Activated CD8-positive, alpha-beta memory T cell treated with anti-CD3 and anti-CD28 coated beads, Interleukin-2, amount 50 U/mL, for 48 hours (primary cell): ENCODE data around the gene TCF3.
"Not testable (repeated sequence)": the region's sequence is repeated elsewhere in the genome, so short reads cannot be mapped to it uniquely, and the experiment has no call there.

Experiments used
- DNase-seq: peaks from one replicate; pipeline ENCODE4 v3.0.0-alpha.2; 2020

The TCF3 gene

GRCh38 chr19:1672769-1673644, 20.6 kb upstream of the TCF3 start:
- no peak for DNase-seq

DNA sequence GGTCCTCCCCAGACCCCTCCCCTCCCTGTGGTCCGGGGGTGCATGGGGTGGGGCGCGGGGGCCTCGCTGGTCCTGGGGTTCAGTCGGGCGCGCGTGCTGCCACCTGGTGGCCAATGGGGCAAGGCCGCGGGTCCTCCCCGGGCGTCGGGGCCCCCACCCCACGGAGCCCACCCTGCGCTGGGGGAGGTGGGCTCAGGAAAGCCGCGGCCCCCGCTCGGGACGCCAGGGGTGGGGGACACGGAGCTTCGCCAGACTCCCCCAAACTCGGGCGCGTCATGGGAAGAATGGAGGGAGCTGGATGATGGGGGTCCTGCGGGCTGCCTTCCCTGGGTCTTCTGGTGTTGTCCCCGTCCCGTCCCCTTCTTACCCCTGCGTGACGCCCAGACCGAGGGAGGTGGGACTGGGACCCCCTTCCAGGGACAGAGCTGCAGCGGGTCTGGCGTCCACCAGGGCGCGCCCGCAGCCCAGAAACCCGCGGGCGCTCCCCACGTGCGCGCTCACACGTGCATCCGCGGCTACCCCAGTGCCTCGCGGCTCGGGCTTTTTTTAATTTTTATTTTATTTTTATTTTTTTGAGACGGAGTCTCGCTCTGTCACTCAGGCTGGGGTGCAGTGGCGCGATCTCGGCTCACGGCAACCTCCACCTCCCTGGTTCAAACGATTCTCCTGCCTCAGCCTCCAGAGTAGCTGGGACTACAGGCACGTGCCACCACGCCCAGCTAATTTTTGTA, 19.8 kb upstream of the TCF3 start:
- DNase-seq = peak; percentile 87

DNA sequence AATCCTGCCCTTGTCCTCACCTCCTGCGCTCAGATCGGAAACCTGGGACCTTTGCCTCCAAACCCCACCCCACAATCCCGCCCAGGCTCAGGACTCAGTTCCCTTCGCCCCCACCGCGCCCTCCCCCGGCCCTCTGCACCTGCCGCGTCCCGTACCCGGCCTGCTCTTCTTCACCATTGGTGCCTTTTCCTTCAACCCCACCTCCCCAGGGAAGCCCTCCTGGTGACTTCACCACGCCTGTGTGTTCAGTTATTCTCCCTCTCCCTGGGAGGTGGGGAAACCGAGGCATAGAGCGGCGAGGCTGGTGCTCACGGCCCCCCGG, 19.3 kb upstream of the TCF3 start:
- DNase-seq = no peak

GRCh38 chr19:1670747-1671146, 18.3 kb upstream of the TCF3 start:
- not testable (repeated sequence) for DNase-seq

DNA sequence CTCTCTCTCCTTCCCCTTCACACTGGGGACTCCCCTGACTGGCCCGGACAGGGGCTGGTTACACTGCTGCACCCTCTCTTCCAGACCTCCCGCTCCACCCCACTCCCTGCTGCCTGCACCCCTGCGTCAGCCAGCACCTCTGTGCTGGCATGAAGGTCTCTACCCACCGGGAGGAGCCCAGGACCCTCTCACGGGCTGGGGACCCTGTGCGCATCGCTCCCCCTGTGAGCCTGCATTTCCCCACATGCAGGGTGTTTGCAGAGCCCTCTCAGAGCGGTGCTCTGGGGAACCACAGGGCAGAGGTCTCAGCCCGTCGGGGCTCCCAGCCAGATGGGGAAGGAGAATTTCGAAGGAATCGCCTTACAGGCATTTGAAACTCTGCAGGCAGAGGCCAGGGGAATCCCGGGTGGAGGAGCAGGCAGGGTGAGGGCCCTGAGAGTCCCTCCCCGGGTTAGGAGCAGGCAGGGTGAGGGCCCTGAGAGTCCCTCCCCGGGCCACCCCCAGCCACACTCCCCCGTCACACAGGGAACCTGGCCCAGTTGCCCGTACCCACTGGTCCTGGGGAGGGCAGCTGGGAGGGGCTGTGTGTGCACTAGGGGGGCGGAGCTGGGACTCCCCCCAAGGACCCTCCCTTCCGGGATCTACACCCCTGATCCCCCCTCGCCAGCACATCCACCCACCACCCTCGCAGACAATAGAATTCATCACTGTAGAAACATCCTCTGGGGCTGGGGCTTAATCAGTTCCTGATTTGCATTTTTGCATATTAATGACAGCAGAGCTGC, 16.3 kb upstream of the TCF3 start:
- no peak for DNase-seq

DNA sequence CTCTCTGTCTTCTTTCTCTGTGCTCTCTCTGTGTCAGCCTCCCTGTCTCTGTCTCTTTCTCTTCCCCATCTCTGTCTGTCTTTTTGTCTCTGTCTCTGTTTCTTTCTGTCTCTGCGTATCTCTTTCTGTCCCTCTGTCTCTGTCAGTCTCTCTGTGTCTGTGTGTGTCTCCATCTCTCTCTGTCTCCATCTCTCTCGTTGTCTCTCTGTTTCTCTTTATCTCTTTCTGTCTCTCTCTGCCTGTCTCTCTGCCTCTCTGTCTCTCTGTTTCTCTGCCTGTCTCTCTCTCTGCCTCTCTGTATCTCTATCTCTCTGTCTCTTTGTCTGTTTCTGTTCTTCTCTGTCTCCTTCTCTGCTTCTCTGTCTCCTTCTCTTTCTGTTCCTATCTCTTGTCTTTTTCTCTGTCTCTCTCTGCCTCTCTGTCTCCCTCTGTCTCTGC, 15.7 kb upstream of the TCF3 start:
- no peak for DNase-seq

GRCh38 chr19:1665565-1666047, 13.2 kb upstream of the TCF3 start:
- no peak for DNase-seq

- no peak for DNase-seq
Measured at GRCh38 chr19:1663852-1664251, 11.4 kb upstream of the TCF3 start.

GRCh38 chr19:1663227-1663626, 10.8 kb upstream of the TCF3 start:
- DNase-seq = not testable (repeated sequence)

- no peak for DNase-seq
Measured at GRCh38 chr19:1661995-1662394, 9.6 kb upstream of the TCF3 start.

GRCh38 chr19:1659084-1659427, 6.6 kb upstream of the TCF3 start:
- DNase-seq = no peak

DNA sequence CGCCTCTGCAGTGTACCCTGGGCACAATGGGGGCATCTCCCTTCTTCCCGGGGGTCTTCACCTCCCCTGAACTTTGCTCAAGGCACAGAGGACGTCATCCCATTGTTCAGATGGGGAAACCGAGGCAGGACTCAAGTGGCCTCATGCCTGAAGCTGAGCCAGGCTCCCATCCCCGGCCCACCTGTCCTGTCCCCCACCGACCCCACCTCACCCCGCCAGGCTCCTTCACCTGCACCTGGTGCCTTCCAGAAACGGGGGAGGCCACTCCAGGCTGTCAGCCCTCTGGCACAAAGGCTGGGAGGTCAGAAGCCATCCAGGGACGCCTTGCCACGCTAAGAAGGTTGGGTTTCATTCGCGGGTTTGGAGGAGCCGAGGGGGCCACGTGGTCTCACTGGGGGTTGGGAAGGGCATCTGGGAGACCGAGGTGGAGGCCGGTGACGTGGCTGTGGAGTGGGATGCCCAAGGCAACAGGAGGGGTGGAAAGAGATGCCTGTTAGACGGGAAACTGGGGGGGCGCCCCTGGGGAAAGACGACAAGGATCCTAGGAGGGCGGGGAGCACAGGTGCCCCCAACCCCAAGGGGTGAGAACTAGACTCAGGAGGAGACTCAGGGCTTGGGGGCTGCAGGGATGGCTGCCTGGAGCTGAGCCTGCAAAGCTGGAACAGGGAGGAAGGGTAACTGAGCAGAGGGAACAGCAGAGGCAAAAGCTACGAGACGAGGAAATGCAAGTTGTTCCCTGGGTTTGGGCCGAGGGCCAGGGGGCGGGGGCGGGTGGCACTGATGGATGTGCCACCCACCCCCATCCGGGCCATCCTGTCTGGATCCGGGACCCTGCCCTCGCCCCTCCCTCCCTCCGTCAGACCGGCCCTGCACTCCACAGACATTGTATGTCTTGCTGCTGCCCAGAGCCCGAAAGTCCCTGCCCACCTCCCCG, 6.0 kb upstream of the TCF3 start:
- DNase-seq = no peak

- no peak for DNase-seq
Measured at GRCh38 chr19:1657746-1658145, 5.3 kb upstream of the TCF3 start.

DNA sequence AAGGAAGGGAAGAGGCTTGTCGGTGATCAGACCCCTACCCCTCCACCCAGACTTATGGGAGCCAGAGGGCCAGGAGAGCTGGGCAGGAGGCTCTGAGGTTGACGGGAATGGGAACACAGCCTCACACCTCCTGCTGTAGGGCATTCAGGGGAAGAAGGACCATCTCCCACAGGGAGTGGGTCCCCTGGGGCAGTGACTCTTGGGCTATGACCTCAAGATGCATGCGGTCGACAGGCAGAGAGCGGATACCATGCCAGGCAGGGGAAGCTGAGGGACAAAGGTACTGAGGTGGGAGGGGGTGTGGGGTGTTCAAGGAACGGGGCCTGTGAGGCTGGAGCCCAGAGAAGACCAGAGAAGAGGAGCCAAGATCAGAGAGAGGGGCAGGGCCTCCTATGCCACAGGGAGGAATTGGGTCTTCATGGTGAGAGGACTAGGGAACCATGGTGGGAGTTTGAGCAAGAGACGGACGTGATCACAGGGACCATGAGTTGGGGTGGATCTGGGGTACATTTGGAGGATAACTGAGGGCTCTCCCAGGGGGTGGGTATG, 4.6 kb upstream of the TCF3 start:
- no peak for DNase-seq

- no peak for DNase-seq
Measured at GRCh38 chr19:1655987-1656608, 3.7 kb upstream of the TCF3 start.

GRCh38 chr19:1655131-1655981, 2.9 kb upstream of the TCF3 start:
- no peak for DNase-seq

GRCh38 chr19:1654178-1654792, 1.9 kb upstream of the TCF3 start:
- no peak for DNase-seq

DNA sequence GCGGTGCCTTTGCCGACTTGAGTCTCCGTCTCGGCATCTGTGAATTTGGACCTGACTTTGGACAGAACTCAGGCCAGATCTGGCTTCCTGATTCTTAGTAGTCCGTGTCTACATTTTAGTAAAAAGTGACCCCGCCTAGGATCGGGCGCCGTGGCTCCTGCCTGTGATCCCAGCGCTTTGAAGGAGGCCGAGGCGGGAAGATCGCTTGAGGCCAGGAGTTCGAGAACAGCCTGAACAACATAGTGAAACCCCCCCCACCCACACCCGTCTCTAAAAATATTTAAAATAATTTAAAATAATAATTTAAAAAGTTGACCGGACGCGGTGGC, 849 bp upstream of the TCF3 start:
- no peak for DNase-seq

DNA sequence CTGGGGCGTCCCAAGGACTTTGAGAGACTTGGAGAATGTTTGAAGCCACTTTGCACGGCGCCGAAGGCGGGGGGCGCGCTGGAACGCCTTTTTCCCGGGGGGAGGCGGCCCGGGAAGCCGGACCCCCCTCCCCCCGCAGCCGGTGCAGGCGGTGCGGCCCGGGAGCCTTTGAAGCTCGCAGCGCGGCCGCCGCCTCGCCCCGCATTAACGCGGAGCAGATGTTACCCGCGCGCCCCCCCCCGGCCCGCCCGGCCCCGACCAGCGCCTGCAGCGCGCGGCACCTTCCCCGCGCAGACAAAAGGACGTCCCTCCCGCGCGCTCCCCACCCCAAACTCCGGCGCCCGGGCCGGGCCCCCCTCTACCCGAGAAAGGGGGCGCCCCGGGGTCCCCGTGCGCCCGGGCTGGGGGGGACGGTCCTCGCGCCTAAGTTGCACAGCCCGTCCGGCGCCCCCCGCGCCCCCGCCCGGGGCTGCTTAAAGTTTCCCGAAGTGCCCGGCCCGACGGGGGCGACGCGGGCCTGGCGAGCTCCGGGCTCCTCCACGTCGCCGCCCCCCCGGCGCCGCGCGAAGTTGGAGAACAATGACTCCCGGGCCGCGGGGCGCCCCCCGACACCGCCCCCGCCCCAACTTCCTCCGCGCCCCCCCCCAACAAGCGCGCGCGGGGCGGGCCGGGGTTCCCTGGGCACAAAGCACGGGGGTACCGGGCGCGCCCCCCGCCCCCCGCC, 685 bp downstream of the TCF3 start:
- DNase-seq = peak; percentile 72
